ENCODE data around the gene SUSD3.

GRCh38 chr9:93129286-93129685, 70.8 kb downstream of the SUSD3 start:
- TF ChIP-seq ATF3 (IDR thresholded peaks at IDR 0.05) (no peak), CTCF (IDR thresholded peaks at IDR 0.05; ENCODE audit: low read depth, low read length, missing input control) (no peak), ZBTB33 (IDR thresholded peaks at IDR 0.05) (no peak), MAX (IDR thresholded peaks at IDR 0.05) (no peak), FOXA2 (IDR thresholded peaks at IDR 0.05) (no peak), REST (IDR thresholded peaks at IDR 0.05) (no peak), RXRA (IDR thresholded peaks at IDR 0.05) (no peak), RAD21 (IDR thresholded peaks at IDR 0.05) (no peak), SP1 (IDR thresholded peaks at IDR 0.05) (no peak)
